Astrocyte (in vitro differentiated cells and primary cell): ENCODE measurements around the gene S100A16. TPM values are rescaled to one million over a fixed set of nuclear protein-coding genes. Genes with fewer than 3 reads are reported as not detected.
A peak's percentile ranks its signal among the peaks of the same experiment; 100 is the strongest.

Source experiments
- DNase-seq: peaks from one replicate; pipeline ENCODE4 v3.0.0-alpha.2; 2010; ENCODE audit warnings: low read depth
- FAIRE-seq: peaks from 2 replicates; lab custom pipeline; 2011; peaks lifted over from hg19 to GRCh38; lab: Jason Lieb, UNC
- H2AFZ ChIP-seq: 2 replicates; pipeline ENCODE4 v1.6.0; 2012; ENCODE audit warnings: low read depth, low read length, inconsistent platforms
- H3K27ac ChIP-seq: 2 replicates; pipeline ENCODE4 v1.5.1; 2011; ENCODE audit warnings: low read depth, low read length, inconsistent platforms
- H3K27me3 ChIP-seq: 2 replicates; pipeline ENCODE4 v1.6.0; 2011; ENCODE audit warnings: low read length, inconsistent platforms; ENCODE audit not compliant: insufficient read depth
- H3K36me3 ChIP-seq: 2 replicates; pipeline ENCODE4 v1.5.1; 2011; ENCODE audit warnings: low read length, inconsistent platforms; ENCODE audit not compliant: insufficient read depth
- H3K4me1 ChIP-seq: 2 replicates; pipeline ENCODE4 v1.5.1; 2011; ENCODE audit warnings: low read length, inconsistent platforms; ENCODE audit not compliant: insufficient read depth
- H3K4me2 ChIP-seq: 2 replicates; pipeline ENCODE4 v1.6.0; 2012; ENCODE audit warnings: low read length, inconsistent platforms
- H3K4me3 ChIP-seq: 2 replicates; pipeline ENCODE4 v1.5.1; 2011; ENCODE audit warnings: low read depth, mild to moderate bottlenecking, low read length, inconsistent platforms; ENCODE audit not compliant: insufficient read depth
- H3K79me2 ChIP-seq: 2 replicates; pipeline ENCODE4 v1.6.0; 2012; ENCODE audit warnings: mild to moderate bottlenecking, low read length, inconsistent platforms; ENCODE audit not compliant: insufficient read depth
- H3K9ac ChIP-seq: 2 replicates; pipeline ENCODE4 v1.6.0; 2012; ENCODE audit warnings: mild to moderate bottlenecking, low read length, inconsistent platforms
- H3K9me3 ChIP-seq: 2 replicates; pipeline ENCODE4 v1.5.1; 2012; ENCODE audit warnings: low read depth, mild to moderate bottlenecking, low read length, inconsistent platforms; ENCODE audit not compliant: insufficient read depth
- H4K20me1 ChIP-seq: 2 replicates; pipeline ENCODE4 v1.6.0; 2012; ENCODE audit warnings: low read length, inconsistent platforms; ENCODE audit not compliant: insufficient read depth
- H3K27ac Mint-ChIP-seq: one replicate; pipeline ENCODE4 v1.8.0; 2021; ENCODE audit warnings: mild to moderate bottlenecking, mixed read lengths; ENCODE audit not compliant: unreplicated experiment
- H3K27me3 Mint-ChIP-seq: one replicate; pipeline ENCODE4 v1.8.0; 2021; ENCODE audit warnings: low read depth, mixed read lengths; ENCODE audit not compliant: unreplicated experiment
- H3K36me3 Mint-ChIP-seq: one replicate; pipeline ENCODE4 v1.8.0; 2021; ENCODE audit warnings: low read depth, mixed read lengths; ENCODE audit not compliant: unreplicated experiment
- H3K4me1 Mint-ChIP-seq: one replicate; pipeline ENCODE4 v1.8.0; 2021; ENCODE audit warnings: low read depth, mixed read lengths; ENCODE audit not compliant: unreplicated experiment
- H3K4me3 Mint-ChIP-seq: one replicate; pipeline ENCODE4 v1.8.0; 2021; ENCODE audit warnings: mild to moderate bottlenecking, moderate library complexity, mixed read lengths; ENCODE audit not compliant: unreplicated experiment
- H3K9me3 Mint-ChIP-seq: one replicate; pipeline ENCODE4 v1.8.0; 2021; ENCODE audit warnings: mild to moderate bottlenecking, mixed read lengths; ENCODE audit not compliant: unreplicated experiment
- EZH2 ChIP-seq: IDR thresholded peaks from 2 replicates; pipeline ENCODE4 v1.6.1; 2012; ENCODE audit warnings: mild to moderate bottlenecking, low read length, inconsistent platforms; ENCODE audit not compliant: insufficient read depth
- total RNA-seq: library from RNA; stranded (reverse); gene quantifications from 2 replicates; pipeline ENCODE4 v1.2.1, GENCODE V29; 2021
- TF ChIP-seq, protein P1 (sequence below): IDR thresholded peaks from 2 replicates; pipeline ENCODE4 v1.5.1; 2011; ENCODE audit warnings: low read depth, mild to moderate bottlenecking, inconsistent platforms, low read length, moderate library complexity; ENCODE audit not compliant: insufficient read depth

S100A16 gene
- total RNA-seq, 1 donor from 2014 or later: 54.4 TPM

- H3K27ac Mint-ChIP-seq: no peak overlapping the region
- H3K27me3 Mint-ChIP-seq: no peaks in the 10 kb centered on the region
- Histone ChIP-seq H3K27me3 (no peaks in the 10 kb centered on the region), H3K4me2 (no peak overlapping the region), H3K9ac (no peak overlapping the region), H3K27ac (no peak overlapping the region), H3K4me1 (no peaks in the 10 kb centered on the region), H3K9me3 (no peaks in the 10 kb centered on the region), H3K36me3 (peaks cover 70% of the 10 kb centered on the region), H3K79me2 (peaks cover 91% of the 10 kb centered on the region), H3K4me3 (no peak overlapping the region), H4K20me1 (peaks cover 69% of the 10 kb centered on the region), H2AFZ (no peak overlapping the region)
- H3K9me3 Mint-ChIP-seq: peaks cover 2% of the 10 kb centered on the region
- H3K4me1 Mint-ChIP-seq: no peaks in the 10 kb centered on the region
- FAIRE-seq: no peak
- TF ChIP-seq, protein P1, sequence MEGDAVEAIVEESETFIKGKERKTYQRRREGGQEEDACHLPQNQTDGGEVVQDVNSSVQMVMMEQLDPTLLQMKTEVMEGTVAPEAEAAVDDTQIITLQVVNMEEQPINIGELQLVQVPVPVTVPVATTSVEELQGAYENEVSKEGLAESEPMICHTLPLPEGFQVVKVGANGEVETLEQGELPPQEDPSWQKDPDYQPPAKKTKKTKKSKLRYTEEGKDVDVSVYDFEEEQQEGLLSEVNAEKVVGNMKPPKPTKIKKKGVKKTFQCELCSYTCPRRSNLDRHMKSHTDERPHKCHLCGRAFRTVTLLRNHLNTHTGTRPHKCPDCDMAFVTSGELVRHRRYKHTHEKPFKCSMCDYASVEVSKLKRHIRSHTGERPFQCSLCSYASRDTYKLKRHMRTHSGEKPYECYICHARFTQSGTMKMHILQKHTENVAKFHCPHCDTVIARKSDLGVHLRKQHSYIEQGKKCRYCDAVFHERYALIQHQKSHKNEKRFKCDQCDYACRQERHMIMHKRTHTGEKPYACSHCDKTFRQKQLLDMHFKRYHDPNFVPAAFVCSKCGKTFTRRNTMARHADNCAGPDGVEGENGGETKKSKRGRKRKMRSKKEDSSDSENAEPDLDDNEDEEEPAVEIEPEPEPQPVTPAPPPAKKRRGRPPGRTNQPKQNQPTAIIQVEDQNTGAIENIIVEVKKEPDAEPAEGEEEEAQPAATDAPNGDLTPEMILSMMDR: no peak
- no peak for TF ChIP-seq EZH2
- H3K36me3 Mint-ChIP-seq: peaks cover 20% of the 10 kb centered on the region
- DNase-seq: no peak
- H3K4me3 Mint-ChIP-seq: no peak overlapping the region
Measured at GRCh38 chr1:153639280-153639679, 26.3 kb upstream of the S100A16 start.

DNA sequence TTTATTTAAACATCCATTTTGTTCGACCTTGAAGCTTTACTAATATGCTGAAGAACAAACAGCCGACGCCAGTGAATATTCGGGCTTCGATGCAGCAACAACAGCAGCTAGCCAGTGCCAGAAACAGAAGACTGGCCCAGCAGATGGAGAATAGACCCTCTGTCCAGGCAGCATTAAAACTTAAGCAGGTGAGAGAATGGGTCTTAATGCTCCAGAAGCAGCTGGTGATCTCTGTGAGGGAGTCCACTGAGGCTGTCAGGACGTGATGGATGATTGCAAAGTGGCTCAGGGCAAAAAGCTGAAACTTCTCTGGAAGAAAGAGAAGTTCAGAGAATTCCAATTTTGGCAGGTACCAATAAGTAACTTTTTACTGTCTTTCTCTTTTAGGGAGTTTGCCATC, 25.3 kb upstream of the S100A16 start:
- Mint-ChIP-seq H3K27me3 (no peaks in the 10 kb centered on the region), H3K9me3 (peaks cover 2% of the 10 kb centered on the region), H3K27ac (no peak overlapping the region), H3K4me1 (peaks cover under 1% of the 10 kb centered on the region), H3K4me3 (no peak overlapping the region), H3K36me3 (peaks cover 16% of the 10 kb centered on the region)
- Histone ChIP-seq H3K9ac (no peak overlapping the region), H3K4me2 (no peak overlapping the region), H4K20me1 (peaks cover 59% of the 10 kb centered on the region), H3K9me3 (no peaks in the 10 kb centered on the region), H3K79me2 (peaks cover 84% of the 10 kb centered on the region), H3K27me3 (no peaks in the 10 kb centered on the region), H2AFZ (no peak overlapping the region), H3K4me3 (no peak overlapping the region), H3K4me1 (peaks cover 3% of the 10 kb centered on the region), H3K36me3 (peaks cover 60% of the 10 kb centered on the region), H3K27ac (no peak overlapping the region)
- FAIRE-seq (no peak), DNase-seq (no peak)
- TF ChIP-seq EZH2: no peak
- TF ChIP-seq, protein P1: no peak

DNA sequence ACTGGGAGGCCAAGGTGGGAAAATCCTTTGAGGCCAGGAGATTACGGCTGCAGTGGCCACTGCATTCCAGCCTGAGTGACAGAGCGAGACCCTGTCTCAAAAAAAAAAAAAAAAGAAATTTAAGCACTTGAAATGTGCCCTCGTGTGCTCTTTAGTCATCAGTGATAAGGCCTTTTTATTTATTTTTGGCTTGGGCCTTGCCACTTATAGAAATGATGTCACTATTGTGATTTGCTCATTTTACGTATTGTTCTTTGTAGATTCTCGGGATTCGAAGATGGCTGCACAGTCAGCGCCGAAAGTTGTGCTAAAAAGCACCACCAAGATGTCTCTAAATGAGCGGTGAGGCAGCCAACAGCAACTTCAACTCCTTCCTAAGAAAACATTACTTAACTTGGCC, 23.4 kb upstream of the S100A16 start:
- Histone ChIP-seq H3K4me1 (peaks cover 8% of the 10 kb centered on the region), H3K79me2 (peaks cover 66% of the 10 kb centered on the region), H3K9ac (no peak overlapping the region), H3K27me3 (no peaks in the 10 kb centered on the region), H3K4me3 (no peak overlapping the region), H3K27ac (no peak overlapping the region), H2AFZ (no peak overlapping the region), H3K4me2 (peak overlapping the region; percentile 94), H3K36me3 (peaks cover 41% of the 10 kb centered on the region), H3K9me3 (no peaks in the 10 kb centered on the region), H4K20me1 (peaks cover 45% of the 10 kb centered on the region)
- DNase-seq (no peak), FAIRE-seq (no peak)
- TF ChIP-seq, protein P1: no peak
- TF ChIP-seq EZH2: no peak
- Mint-ChIP-seq H3K4me3 (peak overlapping the region; percentile 97), H3K27ac (no peak overlapping the region), H3K36me3 (peaks cover 9% of the 10 kb centered on the region), H3K4me1 (peaks cover 3% of the 10 kb centered on the region), H3K9me3 (peaks cover 2% of the 10 kb centered on the region), H3K27me3 (no peaks in the 10 kb centered on the region)
